Measurements from ENCODE around the gene GPER1.
"Not testable (repeated sequence)": the region's sequence is repeated elsewhere in the genome, so short reads cannot be mapped to it uniquely, and the experiment has no call there.

Gene GPER1

DNA sequence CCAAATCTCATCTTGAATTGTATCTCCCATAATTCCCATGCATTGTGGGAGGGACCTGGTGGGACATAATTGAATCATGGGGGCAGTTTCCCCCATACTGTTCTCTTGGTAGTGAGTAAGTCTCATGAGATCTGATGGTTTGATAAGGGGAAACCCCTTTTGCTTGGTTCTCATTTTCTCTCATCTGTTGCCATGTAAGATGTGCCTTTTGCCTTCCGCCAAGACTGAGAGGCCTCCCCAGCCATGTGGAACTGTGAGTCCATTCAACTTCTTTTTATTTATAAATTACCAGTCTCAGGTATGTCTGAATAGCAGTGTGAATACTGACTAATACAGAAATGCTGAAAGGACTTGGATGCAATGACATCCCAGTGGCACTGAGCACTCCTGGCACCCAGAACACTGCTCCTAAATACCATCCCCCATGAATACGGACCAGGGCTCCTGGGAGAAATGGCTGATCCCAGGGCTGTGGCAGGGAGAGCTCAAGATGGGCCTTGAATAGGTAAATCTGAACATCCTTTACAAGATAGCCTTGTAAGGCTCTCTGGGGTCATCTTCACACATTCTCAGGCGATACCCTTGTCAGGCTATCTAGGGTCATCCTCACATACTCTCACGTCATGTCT, 52.7 kb downstream of the GPER1 start:
- no peak for DNase-seq (ENCODE audit: low read depth)
- no peak overlapping the region for H3K4me3 ChIP-seq (replicated peaks; ENCODE audit: low read depth, low read length)
- TF ChIP-seq, protein P1, sequence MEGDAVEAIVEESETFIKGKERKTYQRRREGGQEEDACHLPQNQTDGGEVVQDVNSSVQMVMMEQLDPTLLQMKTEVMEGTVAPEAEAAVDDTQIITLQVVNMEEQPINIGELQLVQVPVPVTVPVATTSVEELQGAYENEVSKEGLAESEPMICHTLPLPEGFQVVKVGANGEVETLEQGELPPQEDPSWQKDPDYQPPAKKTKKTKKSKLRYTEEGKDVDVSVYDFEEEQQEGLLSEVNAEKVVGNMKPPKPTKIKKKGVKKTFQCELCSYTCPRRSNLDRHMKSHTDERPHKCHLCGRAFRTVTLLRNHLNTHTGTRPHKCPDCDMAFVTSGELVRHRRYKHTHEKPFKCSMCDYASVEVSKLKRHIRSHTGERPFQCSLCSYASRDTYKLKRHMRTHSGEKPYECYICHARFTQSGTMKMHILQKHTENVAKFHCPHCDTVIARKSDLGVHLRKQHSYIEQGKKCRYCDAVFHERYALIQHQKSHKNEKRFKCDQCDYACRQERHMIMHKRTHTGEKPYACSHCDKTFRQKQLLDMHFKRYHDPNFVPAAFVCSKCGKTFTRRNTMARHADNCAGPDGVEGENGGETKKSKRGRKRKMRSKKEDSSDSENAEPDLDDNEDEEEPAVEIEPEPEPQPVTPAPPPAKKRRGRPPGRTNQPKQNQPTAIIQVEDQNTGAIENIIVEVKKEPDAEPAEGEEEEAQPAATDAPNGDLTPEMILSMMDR (IDR thresholded peaks at IDR 0.05; ENCODE audit: low read length, missing control alignments), result no peak

DNA sequence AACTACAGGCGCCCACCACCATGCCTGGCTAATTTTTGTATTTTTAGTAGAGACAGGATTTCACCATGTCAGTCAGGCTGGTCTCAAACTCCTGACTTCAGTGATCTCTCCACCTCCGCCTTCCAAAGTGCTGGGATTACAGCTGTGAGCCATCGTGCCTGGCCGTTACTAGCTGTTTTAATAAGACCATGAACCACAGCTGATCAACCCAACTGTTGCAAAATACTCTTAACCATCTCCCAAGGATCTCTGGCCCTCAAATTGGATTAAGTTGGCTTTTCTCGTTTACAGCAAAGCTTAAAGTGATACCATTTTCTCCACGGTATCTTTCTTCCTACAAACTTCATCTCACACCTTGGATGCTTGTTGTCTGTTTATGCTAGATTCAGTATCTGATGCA, 53.7 kb downstream of the GPER1 start:
- TF ChIP-seq, protein P1 (IDR thresholded peaks at IDR 0.05; ENCODE audit: low read length, missing control alignments), result no peak
- DNase-seq (ENCODE audit: low read depth), result no peak
- H3K4me3 ChIP-seq (replicated peaks; ENCODE audit: low read depth, low read length), result no peak overlapping the region

- DNase-seq (ENCODE audit: low read depth), result no peak
- TF ChIP-seq, protein P1 (IDR thresholded peaks at IDR 0.05; ENCODE audit: low read length, missing control alignments), result no peak
- no peak overlapping the region for H3K4me3 ChIP-seq (replicated peaks; ENCODE audit: low read depth, low read length)
Measured at GRCh38 chr7:1142051-1142635, 54.2 kb downstream of the GPER1 start.

- DNase-seq (ENCODE audit: low read depth); H3K4me3 ChIP-seq (replicated peaks; ENCODE audit: low read depth, low read length): not testable (repeated sequence)
Measured at GRCh38 chr7:1143031-1143430, 55.1 kb downstream of the GPER1 start.
